Measurements from ENCODE around the gene SULT1E1. TPM values are rescaled to one million over a fixed set of nuclear protein-coding genes. Genes with fewer than 3 reads are reported as not detected.

SULT1E1 gene
- total RNA-seq, 1 donor from 2014 or later: not detected

GRCh38 chr4:69848028-69848427, 11.9 kb downstream of the SULT1E1 start:
- no peak for DNase-seq (ENCODE audit: low spot score)

GRCh38 chr4:69843932-69844331, 16.0 kb downstream of the SULT1E1 start:
- H3K36me3 Mint-ChIP-seq: no peaks in the 10 kb centered on the region
- no peaks in the 10 kb centered on the region for H3K9me3 Mint-ChIP-seq
- H3K27me3 ChIP-seq: no peaks in the 10 kb centered on the region
- no peak for TF ChIP-seq CTCF (IDR thresholded peaks at IDR 0.05)
- no peak for TF ChIP-seq EZH2phosphoT487 (IDR thresholded peaks at IDR 0.05)
- no peak for TF ChIP-seq EZH2 (IDR thresholded peaks at IDR 0.05)
- H3K36me3 ChIP-seq: no peaks in the 10 kb centered on the region
- H3K4me1 Mint-ChIP-seq: no peaks in the 10 kb centered on the region
- H3K4me1 ChIP-seq: no peaks in the 10 kb centered on the region
- DNase-seq (ENCODE audit: low spot score): no peak
- H3K27ac Mint-ChIP-seq: no peak overlapping the region
- H3K79me2 ChIP-seq (ENCODE audit: low read depth): no peaks in the 10 kb centered on the region
- no peaks in the 10 kb centered on the region for H3K9me3 ChIP-seq (ENCODE audit: low read depth)
- no peaks in the 10 kb centered on the region for H4K20me1 ChIP-seq (ENCODE audit: low read depth)
- no peak overlapping the region for H3K27ac ChIP-seq
- no peaks in the 10 kb centered on the region for H3K27me3 Mint-ChIP-seq (ENCODE audit: insufficient read depth, low read depth)
- no peaks in the 10 kb centered on the region for H3F3A ChIP-seq (ENCODE audit: low read depth)
- H2AFZ ChIP-seq (replicated peaks): no peak overlapping the region
- no peak overlapping the region for H3K9ac ChIP-seq
- H3K4me3 ChIP-seq: no peak overlapping the region
- H3K4me3 Mint-ChIP-seq: no peak overlapping the region
- H3K4me2 ChIP-seq: no peak overlapping the region

More at GRCh38 chr4:69848028-69848427, 11.9 kb downstream of the SULT1E1 start:
- Histone ChIP-seq H3K27ac (no peak overlapping the region), H3F3A (ENCODE audit: low read depth) (no peaks in the 10 kb centered on the region), H3K79me2 (ENCODE audit: low read depth) (no peaks in the 10 kb centered on the region), H4K20me1 (ENCODE audit: low read depth) (no peaks in the 10 kb centered on the region), H3K9ac (no peak overlapping the region), H2AFZ (replicated peaks) (no peak overlapping the region), H3K4me1 (no peaks in the 10 kb centered on the region), H3K4me2 (no peak overlapping the region), H3K4me3 (no peak overlapping the region), H3K36me3 (no peaks in the 10 kb centered on the region), H3K9me3 (ENCODE audit: low read depth) (no peaks in the 10 kb centered on the region), H3K27me3 (no peaks in the 10 kb centered on the region)
- Mint-ChIP-seq H3K36me3 (no peaks in the 10 kb centered on the region), H3K27me3 (ENCODE audit: insufficient read depth, low read depth) (no peaks in the 10 kb centered on the region), H3K27ac (no peak overlapping the region), H3K4me3 (no peak overlapping the region), H3K4me1 (no peaks in the 10 kb centered on the region), H3K9me3 (no peaks in the 10 kb centered on the region)
- TF ChIP-seq EZH2phosphoT487 (IDR thresholded peaks at IDR 0.05) (no peak), CTCF (IDR thresholded peaks at IDR 0.05) (no peak), EZH2 (IDR thresholded peaks at IDR 0.05) (no peak)

GRCh38 chr4:69843301-69843700, 16.6 kb downstream of the SULT1E1 start:
- Mint-ChIP-seq H3K27ac (no peak overlapping the region), H3K4me3 (no peak overlapping the region), H3K4me1 (no peaks in the 10 kb centered on the region), H3K9me3 (no peaks in the 10 kb centered on the region), H3K27me3 (ENCODE audit: insufficient read depth, low read depth) (no peaks in the 10 kb centered on the region), H3K36me3 (no peaks in the 10 kb centered on the region)
- Histone ChIP-seq H3K27ac (no peak overlapping the region), H2AFZ (replicated peaks) (no peak overlapping the region), H3K4me1 (no peaks in the 10 kb centered on the region), H4K20me1 (ENCODE audit: low read depth) (no peaks in the 10 kb centered on the region), H3K27me3 (no peaks in the 10 kb centered on the region), H3K4me3 (no peak overlapping the region), H3K9ac (no peak overlapping the region), H3K36me3 (no peaks in the 10 kb centered on the region), H3F3A (ENCODE audit: low read depth) (no peaks in the 10 kb centered on the region), H3K4me2 (no peak overlapping the region), H3K79me2 (ENCODE audit: low read depth) (no peaks in the 10 kb centered on the region), H3K9me3 (ENCODE audit: low read depth) (no peaks in the 10 kb centered on the region)
- no peak for DNase-seq (ENCODE audit: low spot score)
- TF ChIP-seq EZH2phosphoT487 (IDR thresholded peaks at IDR 0.05) (no peak), CTCF (IDR thresholded peaks at IDR 0.05) (no peak), EZH2 (IDR thresholded peaks at IDR 0.05) (no peak)
